Kasumi-1 (cell line): ENCODE data around the gene ATP5PD.
A peak's percentile ranks its signal among the peaks of the same experiment; 100 is the strongest.
"Not testable (repeated sequence)": the region's sequence is repeated elsewhere in the genome, so short reads cannot be mapped to it uniquely, and the experiment has no call there.

Experiments
- DNase-seq, 2 experiments: peaks; one replicate each; lab custom pipeline; 2025; lab: John Stamatoyannopoulos, UW

Gene ATP5PD

GRCh38 chr17:75020331-75021110, 26.2 kb downstream of the ATP5PD start:
- DNase-seq, result no peak

GRCh38 chr17:75019710-75020109, 27.1 kb downstream of the ATP5PD start:
- no peak for DNase-seq

- DNase-seq, result no peak
These were observed 27.6 kb downstream of the ATP5PD start for GRCh38 chr17:75019146-75019545.

- DNase-seq, result peak in 1 of 2 experiments; percentile 35
These were observed 33.6 kb downstream of the ATP5PD start for GRCh38 chr17:75013092-75013559.

GRCh38 chr17:75012346-75013091, 34.2 kb downstream of the ATP5PD start, which contains the start of gene MRPL58:
MRPL58 (plus strand) TSS chr17:75012670; CDS start chr17:75012687, 17 bp downstream.
- peak; percentile 88 to 90 for DNase-seq

GRCh38 chr17:75012096-75012345, 34.7 kb downstream of the ATP5PD start:
- no peak for DNase-seq

GRCh38 chr17:75011401-75012095, 35.2 kb downstream of the ATP5PD start:
- DNase-seq, result no peak

GRCh38 chr17:75010683-75011400, 35.9 kb downstream of the ATP5PD start:
- no peak for DNase-seq

GRCh38 chr17:75009139-75009724, 37.5 kb downstream of the ATP5PD start:
- DNase-seq, result no peak

GRCh38 chr17:75008373-75008772, 38.4 kb downstream of the ATP5PD start:
- DNase-seq, result no peak

GRCh38 chr17:75006653-75007052, 40.1 kb downstream of the ATP5PD start:
- DNase-seq, result no peak

GRCh38 chr17:75006084-75006483, 40.7 kb downstream of the ATP5PD start:
- not testable (repeated sequence) for DNase-seq

GRCh38 chr17:75005291-75005690, 41.5 kb downstream of the ATP5PD start:
- DNase-seq, result no peak

- DNase-seq, result no peak
These were observed 42.4 kb downstream of the ATP5PD start for GRCh38 chr17:75004371-75004770.

- no peak for DNase-seq
These were observed 42.8 kb downstream of the ATP5PD start for GRCh38 chr17:75003957-75004355.

GRCh38 chr17:75003070-75003956, 43.5 kb downstream of the ATP5PD start:
- no peak for DNase-seq

GRCh38 chr17:75001915-75002843, 44.6 kb downstream of the ATP5PD start:
- DNase-seq, result peak; percentile 33 to 53

GRCh38 chr17:74999523-74999922, 47.2 kb downstream of the ATP5PD start:
- no peak for DNase-seq

- DNase-seq, result no peak
These were observed 48.0 kb downstream of the ATP5PD start for GRCh38 chr17:74998783-74999182.

- DNase-seq, result no peak
These were observed 50.9 kb downstream of the ATP5PD start for GRCh38 chr17:74995847-74996246.
